Colonic mucosa (tissue), 4 donors: ENCODE measurements around the gene STAP2. TPM values are rescaled to one million over a fixed set of nuclear protein-coding genes. Genes with fewer than 3 reads are reported as not detected.

Source experiments
- DNase-seq: peaks from one replicate; pipeline ENCODE4 v3.0.0-alpha.2; 2020
- H3K27ac ChIP-seq: fragments of 200-600 bp; one replicate; pipeline ENCODE4 v1.8.0; 2021
- H3K27me3 ChIP-seq: fragments of 200-600 bp; one replicate; pipeline ENCODE4 v1.8.0; 2021
- H3K36me3 ChIP-seq: fragments of 200-600 bp; one replicate; pipeline ENCODE4 v1.8.0; 2021
- H3K4me1 ChIP-seq: fragments of 200-600 bp; one replicate; pipeline ENCODE4 v1.8.0; 2021; ENCODE audit warnings: mild to moderate bottlenecking
- H3K4me3 ChIP-seq: fragments of 200-600 bp; one replicate; pipeline ENCODE4 v1.8.0; 2021
- H3K9ac ChIP-seq, 2 donors: one replicate each; pipeline ENCODE4 v1.7.0; 2013; ENCODE audit warnings: control low read depth in 2 of 2, low read depth in 2 of 2, low read length in 2 of 2
- H3K9me3 ChIP-seq: fragments of 200-600 bp; one replicate; pipeline ENCODE4 v1.8.0; 2021
- CTCF ChIP-seq: fragments of 200-600 bp; IDR thresholded peaks from one replicate; pipeline ENCODE4 v1.8.0; 2022; ENCODE audit warnings: antibody characterized with exemption, mild to moderate bottlenecking
- intact Hi-C: fragments of 100-400 bp; cut with DNase I; formaldehyde crosslinking; loops from one replicate; pipeline ENCODE4 v1.14.1; 2022
- total RNA-seq, 2 donors: library from RNA; stranded (reverse); fragmentation: NEBNext Ultra II Directional in 1 of 2; extraction: Animal tissue kit (Norgen Biotek cat#: 25700) in 1 of 2; gene quantifications; one replicate each; pipeline ENCODE4 v1.2.1, GENCODE V29; 2021
- donor health status: healthy.
- donor health status: DM: no; HTN: no; CAD: no.
- donor health status: DM: no; HTN: no; CAD: no.

STAP2 gene
- total RNA-seq, 2 donors from 2014 or later, result 197 to 218 TPM

- Histone ChIP-seq H3K36me3 (peaks cover 6% of the 10 kb centered on the region), H3K27ac (peak within 1 kb of the TSS; percentile 96), H3K4me1 (peaks cover 16% of the 10 kb centered on the region), H3K27me3 (no peaks in the 10 kb centered on the region), H3K9me3 (no peaks in the 10 kb centered on the region), H3K4me3 (peak within 1 kb of the TSS; percentile 45), H3K9ac (peak within 1 kb of the TSS; percentile 68 to 87)
- intact Hi-C loops, result no loop called here
- TF ChIP-seq CTCF, result no peak
- peak; percentile 97 for DNase-seq
These were observed 5.0 kb upstream of the STAP2 start, which contains the start of gene MPND for GRCh38 chr19:4343370-4344307. Gene MPND, plus strand, starts transcription at chr19:4343562. Its CDS starts 32 bp downstream, at chr19:4343594.

GRCh38 chr19:4342615-4343369, 4.2 kb upstream of the STAP2 start:
- peaks cover 6% of the 10 kb centered on the region for H3K36me3 ChIP-seq
- intact Hi-C loops, result no loop called here
- H3K4me3 ChIP-seq, result peak overlapping the region; percentile 45
- peak overlapping the region; percentile 68 to 87 for H3K9ac ChIP-seq
- peak; percentile 97 for DNase-seq
- H3K4me1 ChIP-seq, result peaks cover 16% of the 10 kb centered on the region
- TF ChIP-seq CTCF, result no peak
- no peaks in the 10 kb centered on the region for H3K9me3 ChIP-seq
- H3K27me3 ChIP-seq, result no peaks in the 10 kb centered on the region
- peak overlapping the region; percentile 96 for H3K27ac ChIP-seq

DNA sequence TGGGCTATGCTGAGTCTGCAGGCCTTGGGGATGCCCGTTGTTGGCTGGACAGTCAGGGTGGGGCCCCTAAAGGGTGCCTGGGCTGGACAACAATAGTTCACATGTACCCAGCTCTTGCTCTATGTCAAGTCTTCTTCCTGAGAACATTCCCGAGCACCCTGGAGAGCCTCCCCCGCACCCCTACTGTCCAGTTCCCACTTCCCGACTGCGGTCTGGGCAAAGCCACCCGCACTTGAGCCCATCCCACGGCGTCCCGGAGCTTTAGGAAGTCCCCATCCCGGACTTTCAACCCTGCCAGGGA, 3.6 kb upstream of the STAP2 start:
- peak overlapping the region; percentile 30 for H3K4me3 ChIP-seq
- H3K27ac ChIP-seq, result peak overlapping the region; percentile 96
- H3K36me3 ChIP-seq, result peaks cover 6% of the 10 kb centered on the region
- H3K9ac ChIP-seq, result peak overlapping the region; percentile 68 to 76
- no peak for TF ChIP-seq CTCF
- peaks cover 16% of the 10 kb centered on the region for H3K4me1 ChIP-seq
- intact Hi-C loops, result no loop called here
- H3K27me3 ChIP-seq, result no peaks in the 10 kb centered on the region
- H3K9me3 ChIP-seq, result no peaks in the 10 kb centered on the region
- no peak for DNase-seq

GRCh38 chr19:4337906-4338440, 654 bp downstream of the STAP2 start:
- Histone ChIP-seq H3K9me3 (no peaks in the 10 kb centered on the region), H3K4me3 (peak overlapping the region; percentile 48), H3K27me3 (no peaks in the 10 kb centered on the region), H3K4me1 (peaks cover 11% of the 10 kb centered on the region), H3K9ac (peak overlapping the region; percentile 77 to 98), H3K27ac (peak overlapping the region; percentile 88), H3K36me3 (no peaks in the 10 kb centered on the region)
- intact Hi-C loops, result no loop called here
- DNase-seq, result peak; percentile 72
- TF ChIP-seq CTCF, result no peak

GRCh38 chr19:4334929-4335570, 3.6 kb downstream of the STAP2 start:
- Histone ChIP-seq H3K4me1 (peaks cover 8% of the 10 kb centered on the region), H3K36me3 (no peaks in the 10 kb centered on the region), H3K27ac (no peak overlapping the region), H3K9ac (no peak overlapping the region), H3K27me3 (no peaks in the 10 kb centered on the region), H3K4me3 (no peak overlapping the region), H3K9me3 (no peaks in the 10 kb centered on the region)
- no peak for DNase-seq
- intact Hi-C loops, result no loop called here
- no peak for TF ChIP-seq CTCF
